Measurements from ENCODE around the gene RAE1.
"Not testable (repeated sequence)": the region's sequence is repeated elsewhere in the genome, so short reads cannot be mapped to it uniquely, and the experiment has no call there.

The RAE1 gene

GRCh38 chr20:57417051-57417689 lies 66.1 kb downstream of the RAE1 start:
- DNase-seq = no peak

DNA sequence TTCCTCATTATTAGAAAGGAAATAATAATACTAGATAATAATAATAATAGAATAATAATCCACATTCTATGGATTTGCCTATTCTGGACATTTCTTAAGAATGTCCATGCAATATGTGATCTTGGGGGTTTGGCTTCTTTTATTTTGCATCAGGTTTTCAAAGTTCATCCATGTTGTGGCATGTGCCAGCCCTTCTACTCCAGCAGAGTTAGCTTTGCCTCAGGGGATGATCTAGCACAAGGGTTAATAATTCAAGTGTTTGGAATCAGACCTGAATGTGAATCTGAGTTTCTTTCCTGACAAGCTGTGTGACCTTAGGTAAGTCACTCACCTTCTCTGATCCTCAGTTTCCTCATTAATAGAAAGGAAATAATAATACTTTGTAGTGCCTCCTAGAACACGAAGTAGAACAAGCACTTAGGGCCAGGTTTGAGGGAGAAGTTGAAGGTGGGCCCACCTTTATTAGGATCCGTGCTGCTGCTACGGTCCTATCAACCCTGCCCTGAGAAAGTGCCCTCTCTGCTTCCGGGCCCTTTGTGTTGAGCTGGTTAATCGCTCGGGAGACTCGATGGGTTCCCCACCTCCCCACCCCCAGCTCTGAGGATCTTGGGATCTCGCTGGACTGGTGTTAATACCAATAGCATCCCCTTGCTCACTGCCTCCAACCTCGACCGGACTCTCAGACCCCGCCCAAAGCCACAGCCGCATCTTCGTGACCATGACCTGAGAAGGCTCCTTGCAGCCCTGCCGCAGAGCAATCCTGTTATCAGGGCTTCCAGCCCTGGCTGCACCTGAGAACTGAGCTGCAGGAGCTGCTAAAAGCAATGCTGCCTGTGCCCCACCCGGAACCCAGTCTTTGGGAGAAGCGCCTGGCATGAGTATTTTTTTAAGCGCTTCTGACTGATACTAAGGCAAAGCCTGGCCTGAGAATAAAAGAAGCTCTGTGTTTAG lies 67.0 kb downstream of the RAE1 start:
- no peak for DNase-seq

GRCh38 chr20:57419479-57419878 lies 68.4 kb downstream of the RAE1 start:
- not testable (repeated sequence) for DNase-seq

DNA sequence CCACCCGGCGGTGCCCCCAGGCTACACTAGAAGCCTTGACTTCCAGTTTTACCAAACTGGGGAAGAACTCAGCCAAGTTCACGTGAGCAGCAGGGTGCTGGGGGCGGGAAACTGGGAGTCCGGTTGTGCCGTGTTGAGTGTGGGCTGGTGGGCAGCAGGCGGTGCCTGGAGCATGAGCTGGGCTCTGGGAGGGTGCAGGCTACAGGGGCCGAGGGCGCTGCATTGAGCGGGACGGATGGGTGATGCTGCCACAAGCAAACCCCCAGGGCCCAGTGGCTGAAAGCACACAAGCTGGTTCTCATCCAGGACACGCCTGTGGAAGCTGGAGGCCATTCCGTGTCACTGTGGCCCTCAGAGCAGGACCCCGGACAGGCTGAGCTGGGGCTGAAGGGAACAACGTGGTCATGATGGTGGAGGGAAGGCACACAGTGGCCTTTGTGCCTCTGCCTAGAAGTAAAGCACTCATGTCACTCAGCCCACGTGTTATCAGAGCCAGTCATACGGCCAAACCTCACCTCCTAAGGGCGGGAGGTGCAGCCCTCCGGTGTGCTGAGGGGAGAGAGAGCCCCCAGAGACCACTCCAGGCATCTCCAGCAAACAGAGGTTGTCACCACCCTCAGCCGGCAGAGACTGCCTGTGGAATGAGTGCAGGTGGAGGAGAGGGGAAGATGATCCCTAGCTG lies 69.7 kb downstream of the RAE1 start:
- no peak for DNase-seq

DNA sequence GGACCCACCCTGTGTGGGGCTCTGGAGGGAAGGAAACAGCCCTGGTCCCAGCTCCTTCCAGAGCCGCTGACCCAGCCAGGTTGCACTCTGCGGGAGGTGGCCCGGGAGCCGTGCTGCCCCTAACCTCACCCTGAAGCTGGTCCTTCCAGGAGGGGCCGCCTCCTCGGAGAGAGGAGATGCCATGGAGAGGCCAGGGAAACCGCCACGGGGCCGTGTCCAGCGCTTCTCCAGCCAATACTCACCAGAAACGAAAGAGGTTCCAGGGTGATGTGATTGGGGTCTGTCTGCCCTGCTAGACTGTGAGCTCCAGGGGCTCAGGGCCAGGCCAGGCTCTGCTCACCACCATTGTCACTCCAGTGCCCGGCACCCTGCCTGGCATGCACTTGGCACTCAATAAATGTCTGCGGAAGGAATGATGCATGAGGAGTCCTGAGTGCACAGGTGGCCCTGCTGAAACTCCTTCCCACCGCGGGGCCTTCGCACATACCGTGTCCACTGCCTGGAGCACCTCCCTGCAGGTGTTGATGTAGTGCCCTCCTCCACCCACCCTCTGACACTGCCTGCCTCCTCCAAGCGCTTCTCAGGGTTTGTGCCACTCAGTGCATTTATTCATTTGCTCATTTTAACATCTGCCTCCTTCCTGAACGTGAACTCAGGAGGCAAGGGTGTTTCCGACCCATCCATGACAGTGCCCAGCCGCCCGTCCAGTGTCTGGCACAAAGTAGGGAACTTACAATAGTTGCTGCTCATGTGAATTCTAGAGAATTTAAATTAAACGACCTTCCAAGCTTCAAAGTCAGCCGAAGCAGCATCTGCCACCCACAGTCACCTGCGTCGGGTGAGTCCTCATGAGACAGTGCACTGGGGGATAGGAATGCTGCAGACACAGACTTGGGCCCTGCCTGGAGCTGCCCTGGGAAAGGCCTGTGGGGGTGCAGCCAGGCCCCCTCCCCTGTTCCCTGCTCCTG lies 70.5 kb downstream of the RAE1 start:
- no peak for DNase-seq

GRCh38 chr20:57422254-57422653 lies 71.2 kb downstream of the RAE1 start:
- DNase-seq = no peak

DNA sequence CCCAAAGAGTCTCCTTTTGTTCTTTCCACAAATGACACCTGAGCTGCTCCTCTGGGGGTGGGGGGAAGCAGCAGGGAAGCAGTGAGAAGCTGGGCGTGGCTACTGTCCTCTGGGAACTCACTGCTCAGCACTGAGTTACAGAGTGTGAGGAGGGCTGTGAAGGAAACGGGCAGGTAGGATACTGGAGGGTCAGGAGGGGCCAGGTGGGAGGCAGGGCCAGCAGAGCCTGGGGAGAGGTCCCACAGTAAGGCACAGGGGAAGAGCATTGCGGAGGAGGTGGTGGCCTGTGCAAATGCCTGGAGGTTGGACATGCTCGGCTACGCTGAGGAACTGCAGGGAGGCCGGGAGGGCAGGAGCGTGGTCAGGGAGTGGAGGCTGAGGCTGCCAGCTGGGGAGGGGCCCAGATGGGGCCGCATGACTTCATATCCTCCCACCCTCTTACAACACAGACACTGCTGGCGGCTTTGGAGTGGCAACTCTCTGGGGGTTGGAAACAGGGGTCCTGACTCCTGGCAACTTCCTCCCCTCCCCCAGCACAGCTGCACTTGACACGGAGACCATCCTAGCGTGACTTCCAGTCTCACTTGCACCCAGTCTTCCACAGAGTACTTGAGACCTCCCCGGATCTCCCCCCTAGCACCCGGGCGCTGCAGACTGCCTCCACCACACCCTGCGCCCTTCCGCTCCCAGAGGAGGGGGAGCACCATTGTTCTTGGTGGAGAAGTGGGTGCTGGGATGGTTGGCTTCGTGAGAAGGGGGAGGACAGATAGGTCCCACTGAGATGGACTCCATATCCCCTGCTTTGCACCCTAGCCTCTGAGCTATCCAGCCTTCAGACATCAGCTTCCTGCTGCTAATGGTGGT lies 74.3 kb downstream of the RAE1 start:
- DNase-seq = no peak

DNA sequence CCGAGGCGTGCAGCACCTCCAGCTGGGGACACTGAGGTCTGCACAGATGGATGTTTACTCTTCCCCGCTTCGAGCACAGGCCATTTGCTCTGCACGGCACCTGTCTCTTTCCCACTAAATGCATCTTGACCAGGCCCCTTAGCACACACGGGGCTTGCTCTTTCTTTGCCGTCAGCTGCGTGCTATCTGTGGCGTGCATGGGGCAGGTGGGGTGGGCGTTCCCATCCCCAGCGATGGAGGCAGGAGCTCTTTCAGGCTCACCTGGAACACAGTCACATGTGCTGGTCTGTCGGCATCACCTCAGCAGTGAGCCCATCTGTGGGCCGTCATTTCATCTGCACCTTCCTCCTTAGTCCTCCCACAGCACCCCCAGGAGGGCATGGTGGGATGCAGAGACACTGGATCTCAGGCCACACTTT lies 75.2 kb downstream of the RAE1 start:
- no peak for DNase-seq

GRCh38 chr20:57426831-57427230 lies 75.8 kb downstream of the RAE1 start:
- no peak for DNase-seq

- DNase-seq = no peak
Observed at GRCh38 chr20:57428324-57429158, 77.5 kb downstream of the RAE1 start.

Data from HCEC 1CT (cell line).